GM19324 (cell line): ENCODE measurements around the gene HTRA2.

Experiments
- ATAC-seq: cut with Tn5 transposase; IDR thresholded peaks from one replicate; pipeline ENCODE4 v1.9.1; 2021; ENCODE audit warnings: mild to moderate bottlenecking, moderate library complexity; ENCODE audit not compliant: unreplicated experiment, low FRiP score

Gene HTRA2

GRCh38 chr2:74581463-74581862, 51.7 kb downstream of the HTRA2 start:
- no peak for ATAC-seq

- ATAC-seq, result no peak
Observed at GRCh38 chr2:74582184-74582583, 52.5 kb downstream of the HTRA2 start.
